Measurements from ENCODE around the gene MRTFB.

GRCh38 chr16:14151256-14152030 lies 80.3 kb downstream of the MRTFB start:
- TF ChIP-seq CTCF (conservative IDR thresholded peaks at IDR 0.05): no peak
- TF ChIP-seq EZH2 (IDR thresholded peaks at IDR 0.05; ENCODE audit: low read depth): no peak

All from PC-9 (cell line).